Measurements from ENCODE around the gene CORIN.

CORIN gene

GRCh38 chr4:47612116-47613023, 225.5 kb downstream of the CORIN start:
- Histone ChIP-seq H3K9me3 (ENCODE audit: control insufficient read depth in 1 of 2, low read length in 2 of 2) (no peaks in the 10 kb centered on the region), H3K9ac (ENCODE audit: low read depth in 1 of 2, low read length in 2 of 2) (no peak overlapping the region), H3K27ac (ENCODE audit: low read depth, low read length) (no peak overlapping the region), H3K4me3 (ENCODE audit: low read depth in 1 of 2, low read length in 2 of 2) (no peak overlapping the region), H3K4me1 (ENCODE audit: control insufficient read depth in 1 of 2, insufficient read depth in 2 of 2, low read length in 2 of 2) (no peaks in the 10 kb centered on the region), H3K36me3 (ENCODE audit: control insufficient read depth in 1 of 2, insufficient read depth in 2 of 2, low read length in 2 of 2) (no peaks in the 10 kb centered on the region), H3K27me3 (ENCODE audit: control insufficient read depth in 1 of 2, insufficient read depth in 2 of 2, low read length in 2 of 2) (no peaks in the 10 kb centered on the region)

DNA sequence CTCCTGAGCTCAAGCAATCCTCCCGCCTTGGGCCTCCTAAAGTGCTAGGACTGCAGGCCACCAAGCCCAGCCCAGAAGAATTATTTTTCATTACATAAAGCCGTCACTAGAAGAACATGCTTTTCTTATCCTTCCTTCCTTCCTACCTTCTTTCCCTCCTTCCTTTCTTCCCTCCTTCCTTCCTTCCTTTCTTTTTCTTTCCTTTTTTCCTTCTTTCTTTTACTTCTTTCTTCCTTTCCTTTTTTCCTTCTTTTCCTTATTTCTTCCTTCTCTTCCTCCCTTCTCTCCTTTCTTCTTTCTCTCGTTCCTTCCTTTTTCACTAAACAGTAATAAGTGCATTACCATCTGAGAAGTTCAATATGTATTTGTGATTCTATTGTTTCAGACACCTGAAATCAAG, 231.4 kb downstream of the CORIN start:
- Histone ChIP-seq H3K9me3 (ENCODE audit: control insufficient read depth in 1 of 2, low read length in 2 of 2) (no peaks in the 10 kb centered on the region), H3K36me3 (ENCODE audit: control insufficient read depth in 1 of 2, insufficient read depth in 2 of 2, low read length in 2 of 2) (no peaks in the 10 kb centered on the region), H3K9ac (ENCODE audit: low read depth in 1 of 2, low read length in 2 of 2) (no peak overlapping the region), H3K27ac (ENCODE audit: low read depth, low read length) (no peak overlapping the region), H3K27me3 (ENCODE audit: control insufficient read depth in 1 of 2, insufficient read depth in 2 of 2, low read length in 2 of 2) (no peaks in the 10 kb centered on the region), H3K4me3 (ENCODE audit: low read depth in 1 of 2, low read length in 2 of 2) (no peak overlapping the region), H3K4me1 (ENCODE audit: control insufficient read depth in 1 of 2, insufficient read depth in 2 of 2, low read length in 2 of 2) (no peaks in the 10 kb centered on the region)

DNA sequence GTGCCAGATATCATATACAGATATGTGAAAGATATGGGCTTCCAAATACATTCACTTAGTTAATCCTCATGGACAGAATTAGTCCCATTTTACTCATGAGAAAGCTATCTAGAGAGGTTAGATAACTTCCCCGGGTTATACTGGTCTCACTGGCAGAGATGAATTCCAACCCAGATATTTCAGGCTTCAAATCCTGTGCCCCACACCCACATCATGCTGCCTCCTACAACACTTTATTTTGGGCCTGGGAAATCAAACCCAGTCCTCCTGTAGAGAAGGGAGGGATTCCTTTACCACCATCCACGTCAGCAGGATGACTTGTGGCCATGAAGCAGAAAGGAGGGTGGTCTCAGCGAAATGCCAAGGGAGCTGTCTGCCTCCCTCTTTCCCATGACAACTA, 239.0 kb downstream of the CORIN start:
- H3K36me3 ChIP-seq (ENCODE audit: control insufficient read depth in 1 of 2, insufficient read depth in 2 of 2, low read length in 2 of 2), result no peaks in the 10 kb centered on the region
- H3K4me1 ChIP-seq (ENCODE audit: control insufficient read depth in 1 of 2, insufficient read depth in 2 of 2, low read length in 2 of 2), result no peaks in the 10 kb centered on the region
- H3K9me3 ChIP-seq (ENCODE audit: control insufficient read depth in 1 of 2, low read length in 2 of 2), result no peaks in the 10 kb centered on the region
- no peak overlapping the region for H3K27ac ChIP-seq (ENCODE audit: low read depth, low read length)
- H3K9ac ChIP-seq (ENCODE audit: low read depth in 1 of 2, low read length in 2 of 2), result no peak overlapping the region
- no peaks in the 10 kb centered on the region for H3K27me3 ChIP-seq (ENCODE audit: control insufficient read depth in 1 of 2, insufficient read depth in 2 of 2, low read length in 2 of 2)
- H3K4me3 ChIP-seq (ENCODE audit: low read depth in 1 of 2, low read length in 2 of 2), result no peak overlapping the region

GRCh38 chr4:47598320-47598719, 239.5 kb downstream of the CORIN start:
- no peaks in the 10 kb centered on the region for H3K36me3 ChIP-seq (ENCODE audit: control insufficient read depth in 1 of 2, insufficient read depth in 2 of 2, low read length in 2 of 2)
- H3K27me3 ChIP-seq (ENCODE audit: control insufficient read depth in 1 of 2, insufficient read depth in 2 of 2, low read length in 2 of 2), result no peaks in the 10 kb centered on the region
- no peaks in the 10 kb centered on the region for H3K4me1 ChIP-seq (ENCODE audit: control insufficient read depth in 1 of 2, insufficient read depth in 2 of 2, low read length in 2 of 2)
- H3K9me3 ChIP-seq (ENCODE audit: control insufficient read depth in 1 of 2, low read length in 2 of 2), result no peaks in the 10 kb centered on the region
- H3K27ac ChIP-seq (ENCODE audit: low read depth, low read length), result no peak overlapping the region
- no peak overlapping the region for H3K9ac ChIP-seq (ENCODE audit: low read depth in 1 of 2, low read length in 2 of 2)
- no peak overlapping the region for H3K4me3 ChIP-seq (ENCODE audit: low read depth in 1 of 2, low read length in 2 of 2)

GRCh38 chr4:47597696-47598095, 240.2 kb downstream of the CORIN start:
- H3K36me3 ChIP-seq (ENCODE audit: control insufficient read depth in 1 of 2, insufficient read depth in 2 of 2, low read length in 2 of 2), result no peaks in the 10 kb centered on the region
- H3K27me3 ChIP-seq (ENCODE audit: control insufficient read depth in 1 of 2, insufficient read depth in 2 of 2, low read length in 2 of 2), result no peaks in the 10 kb centered on the region
- no peak overlapping the region for H3K4me3 ChIP-seq (ENCODE audit: low read depth in 1 of 2, low read length in 2 of 2)
- no peaks in the 10 kb centered on the region for H3K4me1 ChIP-seq (ENCODE audit: control insufficient read depth in 1 of 2, insufficient read depth in 2 of 2, low read length in 2 of 2)
- H3K9ac ChIP-seq (ENCODE audit: low read depth in 1 of 2, low read length in 2 of 2), result no peak overlapping the region
- H3K9me3 ChIP-seq (ENCODE audit: control insufficient read depth in 1 of 2, low read length in 2 of 2), result no peaks in the 10 kb centered on the region
- H3K27ac ChIP-seq (ENCODE audit: low read depth, low read length), result no peak overlapping the region

GRCh38 chr4:47590325-47590724, 247.5 kb downstream of the CORIN start:
- Histone ChIP-seq H3K27ac (ENCODE audit: low read depth, low read length) (no peak overlapping the region), H3K9me3 (ENCODE audit: control insufficient read depth in 1 of 2, low read length in 2 of 2) (peaks cover 3 to 6% of the 10 kb centered on the region in 2 donors), H3K4me3 (ENCODE audit: low read depth in 1 of 2, low read length in 2 of 2) (no peak overlapping the region), H3K4me1 (ENCODE audit: control insufficient read depth in 1 of 2, insufficient read depth in 2 of 2, low read length in 2 of 2) (no peaks in the 10 kb centered on the region), H3K9ac (ENCODE audit: low read depth in 1 of 2, low read length in 2 of 2) (no peak overlapping the region), H3K36me3 (ENCODE audit: control insufficient read depth in 1 of 2, insufficient read depth in 2 of 2, low read length in 2 of 2) (peaks cover 5 to 47% of the 10 kb centered on the region in 2 donors), H3K27me3 (ENCODE audit: control insufficient read depth in 1 of 2, insufficient read depth in 2 of 2, low read length in 2 of 2) (no peaks in the 10 kb centered on the region)

DNA sequence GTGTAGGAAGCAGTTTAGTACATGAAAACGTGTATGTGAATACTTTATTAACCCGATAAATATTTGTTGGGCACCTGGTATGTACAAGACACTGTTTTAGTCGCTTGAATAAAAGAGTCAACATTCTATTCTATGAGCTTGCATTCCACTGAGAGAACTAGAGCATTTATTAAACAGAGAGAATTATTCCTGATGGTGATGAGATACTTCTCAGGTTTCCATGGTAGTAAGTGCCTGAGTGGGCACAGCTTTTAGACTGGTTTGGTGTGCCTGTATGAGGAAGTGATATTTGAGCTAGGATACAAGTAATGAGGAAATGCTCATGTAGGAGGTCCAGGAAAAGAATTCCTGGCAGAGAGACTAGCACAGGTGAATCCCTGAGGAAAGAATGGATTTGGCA, 258.6 kb downstream of the CORIN start:
- Histone ChIP-seq H3K27ac (ENCODE audit: low read depth, low read length) (no peak overlapping the region), H3K36me3 (ENCODE audit: control insufficient read depth in 1 of 2, insufficient read depth in 2 of 2, low read length in 2 of 2) (peaks cover 14 to 33% of the 10 kb centered on the region in 2 donors)

GRCh38 chr4:47577779-47578553, 259.9 kb downstream of the CORIN start:
- no peaks in the 10 kb centered on the region for H3K4me1 ChIP-seq (ENCODE audit: control insufficient read depth in 1 of 2, insufficient read depth in 2 of 2, low read length in 2 of 2)
- H3K36me3 ChIP-seq (ENCODE audit: control insufficient read depth in 1 of 2, insufficient read depth in 2 of 2, low read length in 2 of 2), result peaks cover 10 to 32% of the 10 kb centered on the region in 2 donors
- H3K27me3 ChIP-seq (ENCODE audit: control insufficient read depth in 1 of 2, insufficient read depth in 2 of 2, low read length in 2 of 2), result no peaks in the 10 kb centered on the region
- H3K4me3 ChIP-seq (ENCODE audit: low read depth in 1 of 2, low read length in 2 of 2), result no peak overlapping the region
- no peak overlapping the region for H3K9ac ChIP-seq (ENCODE audit: low read depth in 1 of 2, low read length in 2 of 2)
- H3K9me3 ChIP-seq (ENCODE audit: control insufficient read depth in 1 of 2, low read length in 2 of 2), result no peaks in the 10 kb centered on the region
- H3K27ac ChIP-seq (ENCODE audit: low read depth, low read length), result no peak overlapping the region

More for the DNA sequence above, 258.6 kb downstream of the CORIN start:
- Histone ChIP-seq H3K9me3 (ENCODE audit: control insufficient read depth in 1 of 2, low read length in 2 of 2) (no peaks in the 10 kb centered on the region), H3K4me3 (ENCODE audit: low read depth in 1 of 2, low read length in 2 of 2) (no peak overlapping the region), H3K9ac (ENCODE audit: low read depth in 1 of 2, low read length in 2 of 2) (no peak overlapping the region), H3K27me3 (ENCODE audit: control insufficient read depth in 1 of 2, insufficient read depth in 2 of 2, low read length in 2 of 2) (no peaks in the 10 kb centered on the region), H3K4me1 (ENCODE audit: control insufficient read depth in 1 of 2, insufficient read depth in 2 of 2, low read length in 2 of 2) (no peaks in the 10 kb centered on the region)

DNA sequence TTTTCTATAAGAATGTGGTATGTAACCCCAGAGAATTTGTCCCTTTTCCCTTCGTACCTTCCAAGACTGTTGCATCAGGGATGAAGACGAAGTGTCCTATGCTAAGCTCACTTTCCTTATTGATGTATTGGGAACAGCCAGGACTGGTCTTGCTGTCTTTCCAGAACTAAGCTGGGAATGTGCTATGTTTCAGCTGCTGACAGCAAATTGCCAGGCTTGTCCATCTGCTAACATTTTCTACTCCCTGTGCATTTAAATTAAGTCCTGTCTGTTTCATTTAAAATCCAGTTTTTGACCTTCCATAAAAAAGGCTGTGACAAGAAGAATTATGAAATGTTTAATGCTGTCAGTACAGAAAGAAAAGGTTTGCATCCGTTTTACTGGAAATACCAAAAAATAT, 264.9 kb downstream of the CORIN start:
- Histone ChIP-seq H3K4me3 (ENCODE audit: low read depth in 1 of 2, low read length in 2 of 2) (no peak overlapping the region), H3K36me3 (ENCODE audit: control insufficient read depth in 1 of 2, insufficient read depth in 2 of 2, low read length in 2 of 2) (peaks cover 14 to 42% of the 10 kb centered on the region in 2 donors), H3K27ac (ENCODE audit: low read depth, low read length) (no peak overlapping the region)

GRCh38 chr4:47570816-47571215, 267.1 kb downstream of the CORIN start:
- H3K9ac ChIP-seq (ENCODE audit: low read depth in 1 of 2, low read length in 2 of 2), result no peak overlapping the region
- H3K9me3 ChIP-seq (ENCODE audit: control insufficient read depth in 1 of 2, low read length in 2 of 2), result no peaks in the 10 kb centered on the region
- H3K4me3 ChIP-seq (ENCODE audit: low read depth in 1 of 2, low read length in 2 of 2), result no peak overlapping the region
- H3K36me3 ChIP-seq (ENCODE audit: control insufficient read depth in 1 of 2, insufficient read depth in 2 of 2, low read length in 2 of 2), result peaks cover 9 to 30% of the 10 kb centered on the region in 2 donors
- no peaks in the 10 kb centered on the region for H3K27me3 ChIP-seq (ENCODE audit: control insufficient read depth in 1 of 2, insufficient read depth in 2 of 2, low read length in 2 of 2)
- H3K27ac ChIP-seq (ENCODE audit: low read depth, low read length), result no peak overlapping the region
- no peaks in the 10 kb centered on the region for H3K4me1 ChIP-seq (ENCODE audit: control insufficient read depth in 1 of 2, insufficient read depth in 2 of 2, low read length in 2 of 2)

More for the DNA sequence above, 264.9 kb downstream of the CORIN start:
- Histone ChIP-seq H3K9ac (ENCODE audit: low read depth in 1 of 2, low read length in 2 of 2) (no peak overlapping the region), H3K27me3 (ENCODE audit: control insufficient read depth in 1 of 2, insufficient read depth in 2 of 2, low read length in 2 of 2) (no peaks in the 10 kb centered on the region), H3K9me3 (ENCODE audit: control insufficient read depth in 1 of 2, low read length in 2 of 2) (no peaks in the 10 kb centered on the region), H3K4me1 (ENCODE audit: control insufficient read depth in 1 of 2, insufficient read depth in 2 of 2, low read length in 2 of 2) (no peaks in the 10 kb centered on the region)

Measured in duodenal mucosa (tissue), 2 donors.